HepG2 (cell line): ENCODE data around the gene TNS1.

Experiments
- CTCF ChIP-seq: sonication (generic); formaldehyde crosslinking; IDR thresholded peaks from 2 replicates; pipeline ENCODE4 v1.5.0; 2020; ENCODE audit warnings: mild to moderate bottlenecking, missing genetic modification reagents, moderate library complexity
- NFE2L2 ChIP-seq: fragments of 150-350 bp; IDR thresholded peaks from 2 replicates; pipeline ENCODE4 v1.6.1; 2014; ENCODE audit warnings: low read length
- PLSCR1 ChIP-seq: sonication (generic); formaldehyde crosslinking; IDR thresholded peaks from 2 replicates; pipeline ENCODE4 v1.5.0; 2020; ENCODE audit warnings: missing genetic modification reagents, mild to moderate bottlenecking, borderline replicate concordance
- POLR2AphosphoS5 ChIP-seq: IDR thresholded peaks from 2 replicates; pipeline ENCODE4 v1.6.1; 2012; ENCODE audit warnings: low read depth, low read length
- TRIM22 ChIP-seq: fragments of 450-650 bp; IDR thresholded peaks from 2 replicates; pipeline ENCODE4 v1.6.1; 2017
- ZNF292 ChIP-seq: sonication (generic); formaldehyde crosslinking; IDR thresholded peaks from 2 replicates; pipeline ENCODE4 v1.8.1; 2022; ENCODE audit warnings: mild to moderate bottlenecking, low read depth, missing genetic modification reagents, borderline replicate concordance
- ZNF317 ChIP-seq: sonication (generic); formaldehyde crosslinking; IDR thresholded peaks from 2 replicates; pipeline ENCODE4 v1.5.0; 2020; ENCODE audit warnings: mild to moderate bottlenecking, missing genetic modification reagents
- ZNF34 ChIP-seq: sonication (generic); formaldehyde crosslinking; IDR thresholded peaks from 2 replicates; pipeline ENCODE4 v1.4.0; 2020; ENCODE audit warnings: mild to moderate bottlenecking, missing genetic modification reagents, borderline replicate concordance

- TF ChIP-seq POLR2AphosphoS5 (no peak), TRIM22 (no peak), ZNF292 (CRISPR knock-in tag) (no peak), PLSCR1 (CRISPR knock-in tag) (no peak), ZNF317 (CRISPR knock-in tag) (no peak), ZNF34 (CRISPR knock-in tag) (no peak), CTCF (CRISPR knock-in tag) (no peak), NFE2L2 (no peak)
Measured at GRCh38 chr2:217951521-217952247, 51.1 kb downstream of the TNS1 start.
